Right lobe of liver (tissue), 6 donors: ENCODE results near the gene RNF26. TPM values are rescaled to one million over a fixed set of nuclear protein-coding genes. Genes with fewer than 3 reads are reported as not detected.

Experiments used
- ATAC-seq, 4 donors: fragments of 200-7000 bp; cut with Tn5 transposase; one replicate each; pipeline ENCODE4 v1.9.1; 2020; ENCODE audit warnings: mild to moderate bottlenecking in 4 of 4, moderate library complexity in 4 of 4
- DNase-seq, 3 donors: peaks; one replicate each; pipeline ENCODE4 v3.0.0-alpha.2; 2020
- H3K27ac ChIP-seq, 3 donors: fragments of 200-600 bp; one replicate each; pipeline ENCODE4 v1.8.0; 2022
- H3K27me3 ChIP-seq, 2 donors: fragments of 200-600 bp; one replicate each; pipeline ENCODE4 v1.8.0; 2022
- H3K36me3 ChIP-seq, 4 donors: fragments of 200-600 bp; sonication (generic) in 1 of 4; one replicate each; pipeline versions ENCODE4 v1.5.1 to v1.8.0; 2017 to 2022; ENCODE audit warnings: control low read depth in 1 of 4
- H3K4me1 ChIP-seq, 4 donors: fragments of 200-600 bp; sonication (generic) in 1 of 4; one replicate each; pipeline versions ENCODE4 v1.5.1 to v1.8.0; 2017 to 2022; ENCODE audit warnings: control low read depth in 1 of 4
- H3K4me3 ChIP-seq, 3 donors: fragments of 200-600 bp; one replicate each; pipeline ENCODE4 v1.8.0; 2022
- H3K9me3 ChIP-seq, 4 donors: fragments of 200-600 bp; sonication (generic) in 1 of 4; one replicate each; pipeline versions ENCODE4 v1.5.1 to v1.8.0; 2017 to 2022; ENCODE audit warnings: control low read depth in 1 of 4
- CTCF ChIP-seq, 4 donors: fragments of 200-600 bp in 3 of 4; fragments of 450-650 bp in 1 of 4; IDR thresholded peaks; one replicate each; pipeline versions ENCODE4 v1.5.1 to v1.8.0; 2016 to 2022; ENCODE audit warnings: antibody characterized with exemption in 4 of 4, mild to moderate bottlenecking in 2 of 4
- POLR2A ChIP-seq: fragments of 450-650 bp; IDR thresholded peaks from one replicate; pipeline ENCODE4 v1.6.1; 2017; ENCODE audit warnings: antibody characterized with exemption, mild to moderate bottlenecking
- WGBS: methylation state at CpG from one replicate; pipeline ENCODE4 v1.1.6; 2018; ENCODE audit warnings: low coverage, low lambda C conversion rate; ENCODE audit not compliant: insufficient coverage; ENCODE audit errors: missing lambda C conversion rate; 5-methylcytosine and 5-hydroxymethylcytosine counted together
- intact Hi-C, 2 donors: fragments of 100-400 bp; cut with DNase I; formaldehyde crosslinking; loops; one replicate each; pipeline versions ENCODE4 v1.11.2 to v1.14.1; 2022
- long read RNA-seq: library from polyadenylated mRNA; unstranded; transcript quantifications from one replicate; pipeline ENCODE4 v2.0.0, GENCODE V29; 2019
- total RNA-seq, 6 experiments: library from RNA; depleted of rRNA in 2 of 6; stranded (reverse); fragments of >200 nt in 2 of 6; fragmentation: NEBNext Ultra II Directional in 3 of 6; extraction: Animal tissue kit (Norgen Biotek cat#: 25700) in 3 of 6; gene quantifications; one replicate each; pipeline versions ENCODE4 v1.1.0 to v1.2.4, GENCODE V29; 2016 to 2023
- donor health status: DM: no; HTN: yes; CAD: no.
- donor health status: DM: no; HTN: no; CAD: no.
- donor health status: DM: no; HTN: no; CAD: no.
- donor health status: DM: no; HTN: yes; CAD: no.
- donor health status: DM: no; HTN: yes; CAD: no.

RNF26 gene
- 10 to 100 TPM; 12.9 to 18.1 (median 15.1) TPM for total RNA-seq
- long read RNA-seq, transcript RNF26-201 (1 exons, 2,787 nt), result major isoform, 6 of 6 reads
- long read RNA-seq, partial matches to known transcripts, result 0 of 6 reads
- long read RNA-seq, other reads (novel, unspliced or antisense), result 0 of 6 reads

- Histone ChIP-seq H3K4me1 (peaks cover 0 to 21% (median 7%) of the 10 kb centered on the region in 4 donors), H3K9me3 (no peaks in the 10 kb centered on the region), H3K36me3 (no peaks in the 10 kb centered on the region), H3K27me3 (no peaks in the 10 kb centered on the region), H3K4me3 (peak within 1 kb of the TSS; percentile 65 to 87 (median 74)), H3K27ac (peak within 1 kb of the TSS; percentile 59 to 88 (median 74))
- 0% methylated on average over 20 of the region's 54 CpGs for WGBS
- TF ChIP-seq POLR2A, result peak; percentile 73
- TF ChIP-seq CTCF (IDR thresholded peaks at IDR 0.05), result no peak
- DNase-seq, result peak; percentile 90 to 97 (median 94)
- ATAC-seq, result peak; percentile 91 to 93 (median 92)
- intact Hi-C loops, result no loop called here
These were observed at the start of gene RNF26 for GRCh38 chr11:119334174-119334930. Gene RNF26 (plus strand): TSS chr11:119334527. CDS start chr11:119335123, 596 bp downstream.

GRCh38 chr11:119285431-119285830, 48.9 kb upstream of the RNF26 start:
- ATAC-seq, result no peak
- H3K4me1 ChIP-seq, result no peaks in the 10 kb centered on the region
- TF ChIP-seq CTCF (IDR thresholded peaks at IDR 0.05), result no peak
- no peak for TF ChIP-seq POLR2A
- no peak overlapping the region for H3K27ac ChIP-seq
- no peak overlapping the region for H3K4me3 ChIP-seq
- intact Hi-C loops, result no loop called here
- H3K9me3 ChIP-seq, result no peaks in the 10 kb centered on the region
- 96% methylated on average over 9 of the region's 9 CpGs for WGBS
- peaks cover 0 to 18% (median 4%) of the 10 kb centered on the region in 4 donors for H3K36me3 ChIP-seq
- DNase-seq, result no peak
- no peaks in the 10 kb centered on the region for H3K27me3 ChIP-seq

GRCh38 chr11:119288219-119288618, 46.1 kb upstream of the RNF26 start:
- TF ChIP-seq CTCF (IDR thresholded peaks at IDR 0.05) (no peak), POLR2A (no peak)
- Histone ChIP-seq H3K4me3 (no peak overlapping the region), H3K9me3 (no peaks in the 10 kb centered on the region), H3K4me1 (no peaks in the 10 kb centered on the region), H3K27ac (no peak overlapping the region), H3K36me3 (peaks cover 0 to 18% (median 5%) of the 10 kb centered on the region in 4 donors), H3K27me3 (no peaks in the 10 kb centered on the region)
- DNase-seq (no peak), ATAC-seq (peak in 2 of 4 donors; percentile 35 to 56)
- intact Hi-C loops, result no loop called here
- WGBS, result 100% methylated on average over 1 of the region's 3 CpGs

GRCh38 chr11:119290894-119291497, 43.3 kb upstream of the RNF26 start:
- no peaks in the 10 kb centered on the region for H3K4me1 ChIP-seq
- DNase-seq (no peak), ATAC-seq (no peak)
- H3K27me3 ChIP-seq, result no peaks in the 10 kb centered on the region
- H3K36me3 ChIP-seq, result peaks cover 0 to 6% (median 3%) of the 10 kb centered on the region in 4 donors
- WGBS, result 100% methylated on average over 6 of the region's 10 CpGs
- intact Hi-C loops, result no loop called here
- no peak overlapping the region for H3K27ac ChIP-seq
- no peak for TF ChIP-seq CTCF (IDR thresholded peaks at IDR 0.05)
- no peak for TF ChIP-seq POLR2A
- H3K9me3 ChIP-seq, result no peaks in the 10 kb centered on the region
- H3K4me3 ChIP-seq, result no peak overlapping the region
